Skeletal muscle cell (primary cell): Measurements from ENCODE around the gene PILRA.
"Not testable (repeated sequence)": the region's sequence is repeated elsewhere in the genome, so short reads cannot be mapped to it uniquely, and the experiment has no call there.

Source experiments
- DNase-seq: peaks from one replicate; pipeline ENCODE4 v3.0.0-alpha.2; 2010; ENCODE audit warnings: low read depth
- H3K4me3 ChIP-seq: 2 replicates; pipeline ENCODE4 v1.5.1; 2011; ENCODE audit warnings: low read depth, mild to moderate bottlenecking, control low read depth, low read length, moderate library complexity

PILRA gene

GRCh38 chr7:100373261-100373831, at the start of gene PILRA:
Gene PILRA, plus strand, starts transcription at chr7:100373487. Its CDS starts 170 bp downstream, at chr7:100373657.
- no peak for DNase-seq
- no peak within 1 kb of the TSS for H3K4me3 ChIP-seq

DNA sequence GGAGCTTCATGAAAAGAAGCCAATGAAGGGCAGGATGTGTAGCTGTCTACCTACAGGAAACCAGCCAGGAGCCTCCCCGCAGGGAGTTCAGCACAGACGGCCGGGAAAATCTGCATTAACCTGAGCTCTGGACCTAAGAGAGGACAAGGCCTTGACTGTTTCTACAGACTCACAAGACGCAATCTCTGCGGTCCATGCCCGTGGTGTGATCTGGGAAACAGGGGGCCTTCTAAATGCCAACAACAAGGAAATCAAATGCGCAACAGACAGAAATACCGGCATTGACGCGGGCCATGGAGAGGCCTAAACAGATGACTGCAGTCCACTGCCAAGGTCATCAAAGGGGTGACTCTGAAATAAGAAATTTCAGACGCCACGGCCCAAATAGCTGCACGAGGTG, 49.1 kb upstream of the PILRA start:
- not testable (repeated sequence) for H3K4me3 ChIP-seq, DNase-seq

DNA sequence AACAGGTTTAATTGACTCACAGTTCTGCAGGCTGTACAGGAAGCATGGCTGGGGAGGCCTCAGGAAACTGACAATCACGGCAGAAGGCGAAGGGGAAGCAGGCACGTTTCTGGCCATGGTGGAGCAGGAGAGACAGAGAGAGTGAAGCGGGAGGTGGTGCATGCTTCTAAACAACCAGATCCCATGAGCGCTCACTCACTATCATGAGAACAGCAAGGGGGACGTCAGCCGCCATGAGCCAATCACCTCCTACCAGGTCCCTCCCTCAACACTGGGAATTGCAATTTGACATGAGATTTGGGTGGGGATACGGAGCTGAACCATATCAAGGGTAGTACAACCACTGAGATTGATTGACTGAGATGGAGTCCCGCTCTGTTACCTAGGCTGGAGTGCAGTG, 47.6 kb upstream of the PILRA start:
- DNase-seq = not testable (repeated sequence)

DNA sequence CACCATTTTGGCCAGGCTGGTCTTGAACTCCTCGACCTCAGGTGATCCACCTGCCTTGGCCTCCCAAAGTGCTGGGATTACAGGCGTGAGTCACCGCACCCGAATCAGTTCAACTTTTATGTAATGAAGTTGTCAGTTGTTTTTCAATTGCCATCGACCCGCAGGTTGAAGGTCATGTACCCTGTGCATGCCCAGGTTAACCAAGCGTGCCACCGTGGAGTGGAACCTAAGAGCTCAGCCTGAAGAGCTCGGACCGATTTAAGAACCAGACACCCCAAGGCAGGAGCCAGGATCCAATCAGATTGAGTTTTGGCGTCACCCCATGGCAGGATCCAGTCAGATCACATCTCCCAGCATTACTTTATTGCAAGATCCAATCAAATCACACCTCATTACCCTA, 46.4 kb upstream of the PILRA start:
- DNase-seq, H3K4me3 ChIP-seq: not testable (repeated sequence)

More for the DNA sequence above, 47.6 kb upstream of the PILRA start:
- not testable (repeated sequence) for H3K4me3 ChIP-seq

DNA sequence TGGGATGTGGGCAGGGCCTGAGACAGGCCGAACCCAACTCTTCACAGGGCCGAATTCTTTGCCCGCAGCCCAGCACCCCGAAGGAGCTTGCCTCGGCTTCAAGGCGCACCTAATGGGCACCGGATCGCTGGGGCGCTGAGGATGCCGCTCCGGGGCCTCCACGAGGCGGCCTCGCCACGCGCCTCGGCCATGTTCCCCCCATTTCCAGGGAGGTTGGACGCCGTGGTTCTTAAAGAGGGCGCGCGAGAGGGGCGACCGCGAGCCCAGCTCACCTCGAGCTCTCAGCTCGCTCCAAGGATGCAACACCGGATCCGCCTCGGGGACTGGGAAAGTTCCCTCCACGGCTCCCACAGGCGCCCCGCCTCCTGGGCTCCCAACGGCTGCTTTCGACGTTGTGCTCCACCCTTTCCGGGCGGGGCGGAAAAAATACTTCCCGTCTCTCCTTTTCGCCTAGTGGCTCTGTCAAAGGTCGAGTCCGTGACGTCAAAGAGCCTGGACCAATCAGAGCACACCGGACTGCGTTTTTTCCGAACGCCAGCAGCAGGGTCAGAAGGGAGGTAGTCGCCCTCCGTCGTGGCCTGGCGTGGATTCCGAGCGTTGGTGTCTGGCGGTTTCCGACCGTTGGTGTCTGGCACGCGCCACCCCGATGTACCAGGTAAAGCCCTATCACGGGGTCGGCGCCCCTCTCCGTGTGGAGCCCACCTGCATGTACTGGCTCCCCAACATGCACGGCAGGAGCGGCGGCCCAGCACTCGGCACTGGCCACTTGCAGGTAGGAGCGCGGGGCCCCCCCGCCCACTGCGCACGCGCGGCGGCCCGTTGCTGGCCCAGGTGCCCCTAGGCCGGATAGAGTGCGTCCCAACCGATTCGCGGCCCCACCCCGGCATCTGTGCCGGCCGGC, 37.5 kb upstream of the PILRA start:
- peak overlapping the region; percentile 68 for H3K4me3 ChIP-seq
- DNase-seq = peak; percentile 70

DNA sequence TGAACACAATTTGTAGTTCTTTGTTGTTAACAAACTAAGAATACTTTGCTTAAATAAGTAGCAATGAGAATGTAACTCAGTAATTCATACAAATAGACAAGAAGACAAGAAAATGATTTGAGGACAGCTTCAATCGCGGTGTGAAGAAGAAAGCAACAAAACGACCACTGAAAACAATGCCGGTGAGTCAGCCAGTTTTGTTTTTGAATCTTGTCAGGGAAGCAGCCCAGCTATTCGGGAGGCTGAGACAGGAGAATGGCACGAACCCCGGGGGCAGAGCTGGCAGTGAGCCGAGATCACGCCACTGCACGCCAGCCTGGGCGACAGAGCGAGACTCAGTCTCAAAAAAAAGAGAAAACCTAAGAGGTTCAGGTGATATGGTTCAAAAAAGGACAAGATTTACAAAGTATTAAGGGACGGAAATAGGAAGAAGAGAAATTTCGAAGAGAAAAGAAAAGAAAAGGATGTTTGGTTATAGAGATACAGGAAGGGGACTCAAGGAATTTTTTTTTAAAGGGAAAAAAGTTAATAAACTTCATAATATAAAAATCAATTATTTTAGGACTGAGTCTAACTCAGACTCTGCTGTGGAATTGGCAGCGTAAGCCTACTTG, 35.1 kb upstream of the PILRA start:
- DNase-seq, H3K4me3 ChIP-seq: not testable (repeated sequence)

DNA sequence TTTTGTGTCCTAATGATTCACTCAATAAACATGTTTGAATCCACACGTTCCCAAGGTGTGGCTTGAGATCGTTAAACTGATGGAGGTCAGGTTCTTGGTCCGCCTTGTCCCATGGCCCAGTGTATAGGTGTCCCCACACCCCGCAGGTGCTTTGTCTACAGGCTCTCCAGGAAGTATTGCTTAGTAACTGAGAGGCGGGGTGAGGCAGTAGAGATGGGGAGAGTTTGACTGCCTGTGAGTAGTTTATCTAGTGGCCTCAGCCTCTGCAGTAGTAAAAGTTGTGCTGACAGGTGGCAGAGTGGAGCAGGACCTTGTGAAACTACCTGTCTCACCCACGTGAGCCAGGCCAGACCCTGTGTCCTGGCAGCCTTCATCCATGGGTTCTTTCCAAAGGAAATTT, 32.0 kb upstream of the PILRA start:
- DNase-seq, H3K4me3 ChIP-seq: not testable (repeated sequence)

- no peak overlapping the region for H3K4me3 ChIP-seq
- DNase-seq = no peak
Observed at GRCh38 chr7:100342765-100343164, 30.5 kb upstream of the PILRA start.

GRCh38 chr7:100344124-100344559, 29.1 kb upstream of the PILRA start:
- not testable (repeated sequence) for DNase-seq, H3K4me3 ChIP-seq

- not testable (repeated sequence) for H3K4me3 ChIP-seq
- DNase-seq = peak; percentile 1
Observed at GRCh38 chr7:100344560-100345287, 28.6 kb upstream of the PILRA start.

DNA sequence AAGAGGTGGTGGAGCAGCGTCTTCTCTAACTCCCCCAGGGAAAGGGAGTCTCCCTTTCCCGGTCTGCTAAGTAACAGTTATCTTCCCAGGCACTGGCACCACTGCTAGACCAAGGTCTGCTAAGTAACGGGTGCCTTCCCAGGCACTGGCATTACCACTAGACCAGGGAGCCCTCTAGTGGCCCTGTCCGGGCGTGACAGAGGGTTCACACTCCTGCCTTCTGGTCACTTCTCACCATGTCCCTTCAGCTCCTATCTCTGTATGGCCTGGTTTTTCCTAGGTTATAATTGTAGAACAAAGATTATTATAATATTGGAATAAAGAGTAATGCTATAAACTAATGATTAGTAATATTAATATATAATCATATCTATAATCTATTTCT, 28.0 kb upstream of the PILRA start:
- DNase-seq, H3K4me3 ChIP-seq: not testable (repeated sequence)

GRCh38 chr7:100346921-100347320, 26.4 kb upstream of the PILRA start:
- H3K4me3 ChIP-seq = no peak overlapping the region
- no peak for DNase-seq

GRCh38 chr7:100348805-100349204, 24.5 kb upstream of the PILRA start:
- DNase-seq = no peak
- no peak overlapping the region for H3K4me3 ChIP-seq

GRCh38 chr7:100349757-100350156, 23.5 kb upstream of the PILRA start:
- no peak for DNase-seq
- no peak overlapping the region for H3K4me3 ChIP-seq

- DNase-seq = no peak
- no peak overlapping the region for H3K4me3 ChIP-seq
Observed at GRCh38 chr7:100351657-100352058, 21.6 kb upstream of the PILRA start.

- not testable (repeated sequence) for DNase-seq, H3K4me3 ChIP-seq
Observed at GRCh38 chr7:100352230-100352781, 21.0 kb upstream of the PILRA start.

GRCh38 chr7:100352984-100353684, 20.2 kb upstream of the PILRA start:
- DNase-seq = no peak
- no peak overlapping the region for H3K4me3 ChIP-seq

DNA sequence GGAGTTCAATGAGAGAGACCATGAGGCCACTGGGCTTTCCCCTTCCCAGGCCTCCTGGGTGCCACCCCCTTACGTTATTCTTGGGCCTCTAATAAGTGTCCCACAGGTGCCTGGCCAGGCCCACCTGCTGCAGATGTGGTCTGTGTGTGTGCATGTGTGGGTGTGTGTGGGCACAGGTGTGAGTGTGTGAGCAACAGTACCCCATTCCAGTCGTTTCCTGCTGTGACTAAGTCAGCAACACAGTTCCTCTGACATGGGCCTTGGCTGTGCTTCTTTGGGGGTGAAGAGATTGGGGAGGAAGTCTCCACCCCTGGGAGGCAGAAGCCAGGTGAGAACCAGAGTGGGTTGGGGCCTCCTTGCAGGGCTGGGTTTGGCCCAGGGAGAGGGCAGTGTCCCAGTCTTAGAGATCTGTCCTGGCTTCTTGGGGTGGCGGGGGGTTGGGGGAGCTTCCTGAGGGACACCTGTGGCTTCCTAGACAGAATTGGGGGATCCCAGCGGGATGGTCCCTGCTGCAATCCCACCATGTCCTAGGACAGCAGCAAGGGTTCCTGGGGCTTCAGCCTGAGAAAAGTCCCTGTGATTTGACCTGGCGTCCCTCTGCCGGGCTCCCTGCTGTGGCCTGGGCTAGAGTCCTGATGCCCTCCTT, 19.5 kb upstream of the PILRA start:
- H3K4me3 ChIP-seq = no peak overlapping the region
- DNase-seq = no peak
